Measurements from ENCODE around the gene ARL6IP5.

Gene ARL6IP5

GRCh38 chr3:69084326-69085167 is at the start of gene ARL6IP5:
ARL6IP5 (plus strand) TSS chr3:69084937; CDS start chr3:69085048, 111 bp downstream.
- peak; percentile 81 for DNase-seq (ENCODE audit: low read depth)

GRCh38 chr3:69044608-69045007 is 40.1 kb upstream of the ARL6IP5 start:
- no peak for DNase-seq (ENCODE audit: low read depth)

GRCh38 chr3:69048990-69049389 is 35.7 kb upstream of the ARL6IP5 start:
- DNase-seq (ENCODE audit: low read depth) = no peak

GRCh38 chr3:69051756-69052471 is 32.8 kb upstream of the ARL6IP5 start, which contains the start of gene TMF1:
TMF1 (minus strand) TSS chr3:69052333; CDS start chr3:69052086, 247 bp downstream.
- DNase-seq (ENCODE audit: low read depth) = peak; percentile 93

- no peak for DNase-seq (ENCODE audit: low read depth)
These were observed 32.3 kb upstream of the ARL6IP5 start for GRCh38 chr3:69052472-69052898.

GRCh38 chr3:69058180-69058946 is 26.4 kb upstream of the ARL6IP5 start:
- no peak for DNase-seq (ENCODE audit: low read depth)

- no peak for DNase-seq (ENCODE audit: low read depth)
These were observed 25.9 kb upstream of the ARL6IP5 start for GRCh38 chr3:69058947-69059224.

GRCh38 chr3:69059688-69060087 is 25.0 kb upstream of the ARL6IP5 start:
- DNase-seq (ENCODE audit: low read depth) = no peak

- no peak for DNase-seq (ENCODE audit: low read depth)
These were observed 21.1 kb upstream of the ARL6IP5 start for GRCh38 chr3:69063636-69064035.

- DNase-seq (ENCODE audit: low read depth) = no peak
These were observed 19.3 kb upstream of the ARL6IP5 start for GRCh38 chr3:69065318-69065964.

- DNase-seq (ENCODE audit: low read depth) = no peak
These were observed 18.6 kb upstream of the ARL6IP5 start for GRCh38 chr3:69066121-69066520.

- no peak for DNase-seq (ENCODE audit: low read depth)
These were observed 11.8 kb upstream of the ARL6IP5 start for GRCh38 chr3:69072928-69073327.

GRCh38 chr3:69079269-69080159 is 5.2 kb upstream of the ARL6IP5 start:
- no peak for DNase-seq (ENCODE audit: low read depth)

- DNase-seq (ENCODE audit: low read depth) = peak; percentile 87
These were observed 4.4 kb upstream of the ARL6IP5 start, which contains the start of gene UBA3 for GRCh38 chr3:69080233-69080920. UBA3 (minus strand) TSS chr3:69080365; CDS start chr3:69080353, 12 bp downstream.

- no peak for DNase-seq (ENCODE audit: low read depth)
These were observed 3.0 kb upstream of the ARL6IP5 start for GRCh38 chr3:69081583-69082262.

- no peak for DNase-seq (ENCODE audit: low read depth)
These were observed 2.4 kb upstream of the ARL6IP5 start for GRCh38 chr3:69082361-69082760.

GRCh38 chr3:69082805-69083204 is 1.9 kb upstream of the ARL6IP5 start:
- DNase-seq (ENCODE audit: low read depth) = peak; percentile 33

GRCh38 chr3:69085168-69085832 is 563 bp downstream of the ARL6IP5 start:
- DNase-seq (ENCODE audit: low read depth) = no peak
